HFF-Myc (cell line): ENCODE data around the gene DOCK9.
"Not testable (repeated sequence)": the region's sequence is repeated elsewhere in the genome, so short reads cannot be mapped to it uniquely, and the experiment has no call there.

Source experiments
- DNase-seq: peaks from one replicate; pipeline ENCODE4 v3.0.0-alpha.2; 2011; ENCODE audit warnings: low read depth; ENCODE audit errors: extremely low read depth
- H3K4me3 ChIP-seq: replicated peaks from 2 replicates; pipeline ENCODE4 v1.5.1; 2011; ENCODE audit warnings: low read depth, mild to moderate bottlenecking, control low read depth, low read length
- TF ChIP-seq, protein P1 (sequence below): IDR thresholded peaks from 2 replicates; pipeline ENCODE4 v1.5.1; 2012; ENCODE audit warnings: mild to moderate bottlenecking, low read depth, low read length, control low read depth; ENCODE audit errors: missing control alignments

The DOCK9 gene

DNA sequence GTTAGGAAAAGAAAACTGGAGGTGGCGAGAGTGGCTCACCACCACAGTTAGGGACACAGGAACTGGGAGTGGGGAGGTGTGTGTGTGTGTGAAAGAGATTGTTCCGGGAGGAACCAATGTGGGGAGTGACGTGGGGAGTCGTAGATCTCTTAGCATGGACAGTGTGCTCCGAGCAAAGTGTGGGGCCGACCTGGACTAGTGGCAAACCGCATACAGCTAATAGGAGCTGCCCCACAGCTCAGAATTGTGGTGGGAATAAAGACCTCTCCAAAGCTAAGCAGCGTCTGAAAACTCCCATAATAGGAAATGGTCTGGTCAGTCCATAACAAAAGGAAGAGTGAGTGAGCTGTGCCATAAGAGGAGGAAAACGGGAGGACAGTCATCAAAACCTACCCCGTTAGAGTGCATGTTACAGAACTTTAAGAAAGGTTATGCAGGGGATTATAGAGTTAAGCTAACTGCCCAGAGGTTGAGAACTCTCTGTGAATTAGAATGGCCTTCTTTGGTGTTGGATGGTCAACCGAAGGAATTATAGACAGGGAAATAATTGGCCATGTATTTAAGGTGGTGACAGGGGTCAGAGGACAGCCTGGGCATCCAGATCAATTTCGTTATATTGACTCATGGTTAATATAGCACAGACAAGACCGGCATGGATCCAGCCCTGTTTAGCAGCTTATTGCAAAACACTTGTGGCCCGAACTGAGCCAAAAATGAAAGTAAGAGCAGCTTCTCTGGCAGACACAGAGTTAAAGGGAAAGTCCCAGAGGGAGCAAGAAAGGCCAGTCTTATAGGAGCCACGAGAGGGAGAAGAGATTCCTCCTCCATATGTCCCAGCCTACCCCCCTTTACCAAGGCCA is 216.5 kb downstream of the DOCK9 start:
- TF ChIP-seq, protein P1, sequence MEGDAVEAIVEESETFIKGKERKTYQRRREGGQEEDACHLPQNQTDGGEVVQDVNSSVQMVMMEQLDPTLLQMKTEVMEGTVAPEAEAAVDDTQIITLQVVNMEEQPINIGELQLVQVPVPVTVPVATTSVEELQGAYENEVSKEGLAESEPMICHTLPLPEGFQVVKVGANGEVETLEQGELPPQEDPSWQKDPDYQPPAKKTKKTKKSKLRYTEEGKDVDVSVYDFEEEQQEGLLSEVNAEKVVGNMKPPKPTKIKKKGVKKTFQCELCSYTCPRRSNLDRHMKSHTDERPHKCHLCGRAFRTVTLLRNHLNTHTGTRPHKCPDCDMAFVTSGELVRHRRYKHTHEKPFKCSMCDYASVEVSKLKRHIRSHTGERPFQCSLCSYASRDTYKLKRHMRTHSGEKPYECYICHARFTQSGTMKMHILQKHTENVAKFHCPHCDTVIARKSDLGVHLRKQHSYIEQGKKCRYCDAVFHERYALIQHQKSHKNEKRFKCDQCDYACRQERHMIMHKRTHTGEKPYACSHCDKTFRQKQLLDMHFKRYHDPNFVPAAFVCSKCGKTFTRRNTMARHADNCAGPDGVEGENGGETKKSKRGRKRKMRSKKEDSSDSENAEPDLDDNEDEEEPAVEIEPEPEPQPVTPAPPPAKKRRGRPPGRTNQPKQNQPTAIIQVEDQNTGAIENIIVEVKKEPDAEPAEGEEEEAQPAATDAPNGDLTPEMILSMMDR = no peak
- no peak overlapping the region for H3K4me3 ChIP-seq
- no peak for DNase-seq

DNA sequence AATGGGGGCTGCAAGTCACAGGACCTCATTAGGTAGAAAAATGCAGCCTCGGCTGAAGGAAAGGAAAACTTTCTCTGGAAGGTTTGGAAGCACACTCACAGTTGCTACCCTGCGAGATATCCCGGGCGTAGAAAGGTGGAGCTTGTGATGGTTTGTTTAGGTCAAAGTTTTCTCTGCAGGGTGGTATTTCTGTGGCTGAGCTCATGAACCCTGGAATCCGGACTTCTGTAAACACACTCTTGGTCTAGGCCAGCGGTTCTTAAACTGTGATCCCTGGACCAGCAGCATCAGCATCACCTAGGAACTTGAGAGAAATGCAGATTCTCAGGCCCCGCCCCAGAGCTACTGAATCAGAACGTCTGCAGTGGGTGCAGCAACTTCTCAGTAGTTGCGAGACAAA is 222.1 kb downstream of the DOCK9 start:
- TF ChIP-seq, protein P1 = no peak
- DNase-seq = no peak

DNA sequence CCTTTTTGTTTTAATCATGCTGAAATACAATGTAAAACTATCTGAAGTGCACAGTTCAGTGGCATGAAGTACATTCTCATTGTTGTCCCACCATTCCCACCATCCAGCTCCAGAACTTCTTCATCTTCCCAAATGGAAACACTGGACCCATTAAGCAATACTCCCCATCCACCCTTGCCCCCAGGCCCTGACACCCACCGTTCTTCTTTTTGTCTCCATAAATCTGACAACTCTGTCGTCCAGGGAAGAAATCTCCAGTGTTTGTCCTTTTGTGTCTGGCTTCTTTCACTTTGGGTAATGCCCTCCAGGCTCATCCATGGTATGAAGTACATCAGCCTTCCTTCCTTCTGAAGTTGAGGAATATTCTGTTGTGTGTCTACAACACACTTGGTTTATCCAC is 222.7 kb downstream of the DOCK9 start:
- TF ChIP-seq, protein P1 = no peak
- no peak overlapping the region for H3K4me3 ChIP-seq

More for the DNA sequence above, 222.1 kb downstream of the DOCK9 start:
- H3K4me3 ChIP-seq = no peak overlapping the region

DNA sequence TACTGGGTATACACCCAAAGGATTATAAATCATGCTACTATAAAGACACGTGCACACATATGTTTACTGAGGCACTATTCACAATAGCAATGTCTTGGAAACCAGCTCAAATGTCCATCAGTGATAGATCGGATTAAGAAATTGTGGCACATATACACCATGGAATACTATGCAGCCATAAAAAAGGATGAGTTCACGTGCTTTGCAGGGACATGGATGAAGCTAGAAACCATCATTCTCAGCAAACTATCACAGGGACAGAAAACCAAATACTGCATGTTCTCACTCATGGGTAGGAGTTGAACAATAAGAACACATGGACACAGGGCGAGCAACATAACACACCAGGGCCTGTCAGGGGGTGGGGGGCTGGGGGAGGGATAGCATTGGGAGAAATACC is 223.4 kb downstream of the DOCK9 start:
- H3K4me3 ChIP-seq, DNase-seq: not testable (repeated sequence)

More for the DNA sequence above, 222.7 kb downstream of the DOCK9 start:
- DNase-seq = no peak

DNA sequence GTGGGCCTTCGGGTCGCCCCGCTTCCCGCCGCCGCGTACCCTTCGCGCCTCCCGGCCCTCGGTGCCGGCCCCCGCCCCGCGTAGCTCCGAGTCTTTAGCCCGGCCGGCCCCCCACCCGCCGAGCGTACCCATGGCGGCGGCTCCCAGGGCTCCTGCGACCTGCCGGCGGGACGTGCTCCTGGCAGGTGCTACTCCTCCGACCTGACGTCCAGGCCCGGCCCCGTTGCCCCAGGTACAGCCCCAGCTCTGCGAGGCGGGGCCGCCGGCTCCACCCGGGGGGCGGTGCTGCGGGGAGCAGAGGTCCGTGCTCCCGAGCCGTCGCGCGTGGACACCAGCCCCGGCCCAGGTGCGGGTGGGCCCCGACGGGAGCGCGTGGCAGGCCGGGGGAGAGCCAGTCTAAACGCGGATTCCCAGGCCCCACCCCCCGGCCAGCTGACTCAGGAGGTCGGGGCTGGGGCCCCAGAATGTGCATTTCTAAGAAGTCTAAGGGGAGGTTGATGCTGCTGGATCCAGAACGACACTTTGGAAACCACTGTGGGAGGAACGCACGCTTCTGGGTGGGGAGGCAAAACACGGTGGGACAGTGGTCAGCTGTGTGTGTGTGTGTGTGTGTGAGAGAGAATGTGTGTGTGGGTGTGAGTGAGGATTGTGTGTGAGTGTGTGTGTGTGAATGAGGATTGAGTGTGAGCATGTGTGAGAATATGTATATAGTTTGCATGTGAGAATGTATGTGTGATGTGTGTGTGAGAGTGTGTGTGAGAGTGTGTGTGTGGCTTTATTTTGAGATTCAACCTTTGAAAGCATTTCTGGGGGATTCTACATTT is 225.2 kb downstream of the DOCK9 start, which contains the start of gene SLC15A1:
TSS of gene SLC15A1 (minus strand) at position 206 of the 824 bp plus-strand sequence. CDS start at position 132, 74 bp downstream.
- TF ChIP-seq, protein P1 = no peak
- no peak within 1 kb of the TSS for H3K4me3 ChIP-seq
- no peak for DNase-seq

DNA sequence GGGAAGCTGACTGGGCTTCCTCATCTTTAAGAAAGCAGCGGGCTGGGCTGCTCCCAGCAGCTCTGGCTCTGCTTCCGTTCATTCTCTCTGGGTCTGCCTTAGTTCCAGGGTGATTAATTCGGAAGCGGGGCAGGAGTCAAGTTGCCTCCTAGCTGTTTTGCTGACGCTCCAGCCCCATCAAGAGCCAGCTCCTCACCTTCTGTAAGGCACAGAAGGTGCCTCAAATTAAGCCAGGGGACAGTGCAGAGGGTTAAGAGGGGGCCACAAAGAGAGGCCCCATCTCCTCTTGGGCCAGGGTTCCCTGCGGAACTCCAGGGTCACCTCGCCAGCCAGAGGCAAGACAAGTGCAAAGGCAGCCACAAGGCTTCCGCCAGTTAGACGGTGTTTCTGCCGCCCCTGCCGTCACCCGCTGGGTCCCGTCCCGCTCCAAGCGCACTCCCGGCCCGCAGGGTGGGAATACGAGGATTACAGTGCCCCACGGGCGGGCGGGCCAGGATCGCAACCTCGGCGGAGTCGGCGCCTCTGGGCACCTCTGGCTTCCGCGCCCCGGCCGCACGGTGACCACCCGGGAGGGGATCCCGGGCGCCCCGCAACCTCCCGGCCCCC is 225.9 kb downstream of the DOCK9 start:
- H3K4me3 ChIP-seq = no peak overlapping the region
- no peak for DNase-seq
- TF ChIP-seq, protein P1 = no peak
